Duodenal mucosa (tissue), 2 donors: ENCODE data around the gene TEX101.

Source experiments
- H3K27ac ChIP-seq: one replicate; pipeline ENCODE4 v1.7.0; 2013; ENCODE audit warnings: low read depth, low read length
- H3K27me3 ChIP-seq, 2 donors: one replicate each; pipeline ENCODE4 v1.7.0; 2013; ENCODE audit warnings: low read length in 2 of 2, control low read depth in 1 of 2; ENCODE audit not compliant: insufficient read depth in 2 of 2, control insufficient read depth in 1 of 2
- H3K36me3 ChIP-seq, 2 donors: one replicate each; pipeline ENCODE4 v1.7.0; 2013; ENCODE audit warnings: low read length in 2 of 2, control low read depth in 1 of 2; ENCODE audit not compliant: insufficient read depth in 2 of 2, control insufficient read depth in 1 of 2
- H3K4me1 ChIP-seq, 2 donors: one replicate each; pipeline ENCODE4 v1.7.0; 2013; ENCODE audit warnings: low read length in 2 of 2, control low read depth in 1 of 2; ENCODE audit not compliant: insufficient read depth in 2 of 2, control insufficient read depth in 1 of 2
- H3K4me3 ChIP-seq, 2 donors: one replicate each; pipeline ENCODE4 v1.7.0; 2013; ENCODE audit warnings: low read length in 2 of 2, low read depth in 1 of 2
- H3K9ac ChIP-seq, 2 donors: one replicate each; pipeline ENCODE4 v1.7.0; 2013; ENCODE audit warnings: low read length in 2 of 2, low read depth in 1 of 2
- H3K9me3 ChIP-seq, 2 donors: one replicate each; pipeline ENCODE4 v1.7.0; 2013; ENCODE audit warnings: low read length in 2 of 2, control low read depth in 1 of 2; ENCODE audit not compliant: control insufficient read depth in 1 of 2

Gene TEX101

GRCh38 chr19:43444531-43445287 lies 30.0 kb downstream of the TEX101 start:
- no peak overlapping the region for H3K4me3 ChIP-seq
- H3K4me1 ChIP-seq, result peaks cover 0 to under 1% of the 10 kb centered on the region in 2 donors
- H3K9me3 ChIP-seq, result no peaks in the 10 kb centered on the region
- no peak overlapping the region for H3K9ac ChIP-seq
- no peaks in the 10 kb centered on the region for H3K36me3 ChIP-seq
- no peak overlapping the region for H3K27ac ChIP-seq
- no peaks in the 10 kb centered on the region for H3K27me3 ChIP-seq

GRCh38 chr19:43445426-43445825 lies 30.7 kb downstream of the TEX101 start:
- no peak overlapping the region for H3K27ac ChIP-seq
- no peak overlapping the region for H3K4me3 ChIP-seq
- no peaks in the 10 kb centered on the region for H3K4me1 ChIP-seq
- no peak overlapping the region for H3K9ac ChIP-seq
- no peaks in the 10 kb centered on the region for H3K27me3 ChIP-seq
- H3K36me3 ChIP-seq, result no peaks in the 10 kb centered on the region
- no peaks in the 10 kb centered on the region for H3K9me3 ChIP-seq

GRCh38 chr19:43446746-43447489 lies 32.2 kb downstream of the TEX101 start:
- H3K27me3 ChIP-seq, result no peaks in the 10 kb centered on the region

GRCh38 chr19:43447655-43448054 lies 33.0 kb downstream of the TEX101 start:
- H3K4me3 ChIP-seq, result no peak overlapping the region
- H3K27ac ChIP-seq, result no peak overlapping the region
- no peak overlapping the region for H3K9ac ChIP-seq
- no peaks in the 10 kb centered on the region for H3K27me3 ChIP-seq
- no peaks in the 10 kb centered on the region for H3K36me3 ChIP-seq
- peaks cover 0 to 4% of the 10 kb centered on the region in 2 donors for H3K4me1 ChIP-seq
- peaks cover 2 to 3% of the 10 kb centered on the region in 2 donors for H3K9me3 ChIP-seq

More at GRCh38 chr19:43446746-43447489, 32.2 kb downstream of the TEX101 start:
- Histone ChIP-seq H3K9me3 (no peaks in the 10 kb centered on the region), H3K36me3 (no peaks in the 10 kb centered on the region), H3K4me1 (peaks cover 0 to 4% of the 10 kb centered on the region in 2 donors), H3K9ac (no peak overlapping the region), H3K4me3 (no peak overlapping the region), H3K27ac (no peak overlapping the region)

GRCh38 chr19:43450545-43450997 lies 35.9 kb downstream of the TEX101 start:
- Histone ChIP-seq H3K27ac (no peak overlapping the region), H3K4me1 (peaks cover 0 to 7% of the 10 kb centered on the region in 2 donors), H3K36me3 (no peaks in the 10 kb centered on the region), H3K9ac (no peak overlapping the region), H3K27me3 (no peaks in the 10 kb centered on the region), H3K9me3 (peaks cover 3 to 4% of the 10 kb centered on the region in 2 donors), H3K4me3 (no peak overlapping the region)

GRCh38 chr19:43452582-43452981 lies 37.9 kb downstream of the TEX101 start:
- Histone ChIP-seq H3K27ac (no peak overlapping the region), H3K9ac (no peak overlapping the region), H3K4me1 (peaks cover 0 to 10% of the 10 kb centered on the region in 2 donors), H3K4me3 (no peak overlapping the region), H3K27me3 (no peaks in the 10 kb centered on the region), H3K9me3 (peaks cover 3 to 4% of the 10 kb centered on the region in 2 donors), H3K36me3 (no peaks in the 10 kb centered on the region)

GRCh38 chr19:43454031-43454430 lies 39.3 kb downstream of the TEX101 start:
- Histone ChIP-seq H3K9ac (no peak overlapping the region), H3K36me3 (no peaks in the 10 kb centered on the region), H3K9me3 (peaks cover 3 to 4% of the 10 kb centered on the region in 2 donors), H3K27ac (no peak overlapping the region), H3K27me3 (no peaks in the 10 kb centered on the region), H3K4me1 (peaks cover 0 to 10% of the 10 kb centered on the region in 2 donors), H3K4me3 (no peak overlapping the region)

GRCh38 chr19:43455321-43456113 lies 40.8 kb downstream of the TEX101 start:
- Histone ChIP-seq H3K36me3 (no peaks in the 10 kb centered on the region), H3K27ac (no peak overlapping the region)

GRCh38 chr19:43457809-43458208 lies 43.1 kb downstream of the TEX101 start:
- Histone ChIP-seq H3K27me3 (no peaks in the 10 kb centered on the region), H3K9ac (no peak overlapping the region), H3K9me3 (peaks cover under 1% of the 10 kb centered on the region in 2 donors), H3K4me1 (peaks cover 2 to 7% of the 10 kb centered on the region in 2 donors), H3K27ac (no peak overlapping the region), H3K36me3 (no peaks in the 10 kb centered on the region), H3K4me3 (no peak overlapping the region)

More at GRCh38 chr19:43455321-43456113, 40.8 kb downstream of the TEX101 start:
- Histone ChIP-seq H3K4me3 (no peak overlapping the region), H3K9me3 (peaks cover 3 to 4% of the 10 kb centered on the region in 2 donors), H3K27me3 (no peaks in the 10 kb centered on the region), H3K4me1 (peaks cover 0 to 9% of the 10 kb centered on the region in 2 donors), H3K9ac (no peak overlapping the region)
